Stomach (tissue), 4 donors: ENCODE data around the gene EPB41L2.

ENCODE experiments used
- POLR2AphosphoS5 ChIP-seq, 3 donors: sonication (generic); formaldehyde crosslinking; IDR thresholded peaks; one replicate each; pipeline ENCODE4 v1.6.1; 2016; ENCODE audit warnings: antibody characterized with exemption in 3 of 3
- TF ChIP-seq, protein P1 (sequence below), 7 experiments: fragments of 450-650 bp in 4 of 7; fragments of 200-600 bp in 3 of 7; sonication (generic) in 3 of 7; IDR thresholded peaks; one replicate each; pipeline ENCODE4 v1.5.1; 2016 to 2019; ENCODE audit warnings: antibody characterized with exemption in 7 of 7, control low read depth in 2 of 7, mild to moderate bottlenecking in 1 of 7

DNA sequence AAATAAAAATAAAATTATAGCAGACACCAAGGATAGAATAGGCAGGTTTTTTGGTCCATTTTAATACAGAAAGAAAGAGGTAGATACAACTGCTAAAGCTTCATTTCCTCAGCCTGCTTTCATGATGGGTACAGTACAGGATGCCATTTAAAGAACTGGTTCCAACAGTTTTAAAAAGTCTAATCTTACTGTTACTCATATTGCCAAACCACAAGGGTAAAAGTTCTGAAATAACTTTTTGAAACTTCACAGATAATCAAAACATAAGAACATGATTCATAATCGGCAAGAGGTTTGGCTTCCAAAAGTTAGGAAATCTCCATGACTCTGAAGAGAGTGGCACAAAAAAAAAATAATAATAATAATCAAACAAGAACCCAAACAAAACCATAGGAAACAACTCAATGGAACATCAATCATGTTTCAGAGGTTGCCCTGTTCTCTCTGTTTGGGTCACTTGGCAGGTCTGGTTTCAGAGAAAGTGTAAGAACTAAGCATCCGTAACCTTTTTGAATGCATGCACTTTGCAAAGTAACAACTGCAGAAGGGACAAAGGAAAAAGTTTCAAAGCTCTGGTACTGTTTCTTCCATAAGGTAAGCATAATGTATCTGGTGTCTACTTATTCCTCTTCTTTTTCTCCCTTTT, 156.2 kb downstream of the EPB41L2 start:
- TF ChIP-seq, protein P1, sequence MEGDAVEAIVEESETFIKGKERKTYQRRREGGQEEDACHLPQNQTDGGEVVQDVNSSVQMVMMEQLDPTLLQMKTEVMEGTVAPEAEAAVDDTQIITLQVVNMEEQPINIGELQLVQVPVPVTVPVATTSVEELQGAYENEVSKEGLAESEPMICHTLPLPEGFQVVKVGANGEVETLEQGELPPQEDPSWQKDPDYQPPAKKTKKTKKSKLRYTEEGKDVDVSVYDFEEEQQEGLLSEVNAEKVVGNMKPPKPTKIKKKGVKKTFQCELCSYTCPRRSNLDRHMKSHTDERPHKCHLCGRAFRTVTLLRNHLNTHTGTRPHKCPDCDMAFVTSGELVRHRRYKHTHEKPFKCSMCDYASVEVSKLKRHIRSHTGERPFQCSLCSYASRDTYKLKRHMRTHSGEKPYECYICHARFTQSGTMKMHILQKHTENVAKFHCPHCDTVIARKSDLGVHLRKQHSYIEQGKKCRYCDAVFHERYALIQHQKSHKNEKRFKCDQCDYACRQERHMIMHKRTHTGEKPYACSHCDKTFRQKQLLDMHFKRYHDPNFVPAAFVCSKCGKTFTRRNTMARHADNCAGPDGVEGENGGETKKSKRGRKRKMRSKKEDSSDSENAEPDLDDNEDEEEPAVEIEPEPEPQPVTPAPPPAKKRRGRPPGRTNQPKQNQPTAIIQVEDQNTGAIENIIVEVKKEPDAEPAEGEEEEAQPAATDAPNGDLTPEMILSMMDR (IDR thresholded peaks at IDR 0.05) = no peak
- no peak for TF ChIP-seq POLR2AphosphoS5 (IDR thresholded peaks at IDR 0.05)
